Measurements from ENCODE around the gene DNAJC9. TPM values are rescaled to one million over a fixed set of nuclear protein-coding genes. Genes with fewer than 3 reads are reported as not detected.

Gene DNAJC9, protein sequence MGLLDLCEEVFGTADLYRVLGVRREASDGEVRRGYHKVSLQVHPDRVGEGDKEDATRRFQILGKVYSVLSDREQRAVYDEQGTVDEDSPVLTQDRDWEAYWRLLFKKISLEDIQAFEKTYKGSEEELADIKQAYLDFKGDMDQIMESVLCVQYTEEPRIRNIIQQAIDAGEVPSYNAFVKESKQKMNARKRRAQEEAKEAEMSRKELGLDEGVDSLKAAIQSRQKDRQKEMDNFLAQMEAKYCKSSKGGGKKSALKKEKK
- total RNA-seq (10 to 100 TPM in 1 of 9 donors, 1 to 10 TPM in 8; 6.5 to 11.6 (median 6.8) TPM), polyA plus RNA-seq (1 to 10 TPM; 5.8 to 8.7 TPM)
- long read RNA-seq, donor 1, transcript DNAJC9-201 (5 exons, 3,032 nt) = major isoform, 12 of 14 reads
- long read RNA-seq, donor 1, partial matches to known transcripts = 2 of 14 reads
- long read RNA-seq, donor 1, other reads (novel, unspliced or antisense) = 0 of 14 reads
- long read RNA-seq, donor 2, transcript DNAJC9-201 (5 exons, 3,032 nt) = major isoform, 40 of 46 reads
- long read RNA-seq, donor 2, partial matches to known transcripts = 2 of 46 reads
- long read RNA-seq, donor 2, other reads (novel, unspliced or antisense) = 4 of 46 reads
- long read RNA-seq, donor 3, transcript DNAJC9-201 (5 exons, 3,032 nt) = major isoform, 10 of 15 reads
- long read RNA-seq, donor 3, partial matches to known transcripts = 1 of 15 reads
- long read RNA-seq, donor 3, other reads (novel, unspliced or antisense) = 4 of 15 reads

DNA sequence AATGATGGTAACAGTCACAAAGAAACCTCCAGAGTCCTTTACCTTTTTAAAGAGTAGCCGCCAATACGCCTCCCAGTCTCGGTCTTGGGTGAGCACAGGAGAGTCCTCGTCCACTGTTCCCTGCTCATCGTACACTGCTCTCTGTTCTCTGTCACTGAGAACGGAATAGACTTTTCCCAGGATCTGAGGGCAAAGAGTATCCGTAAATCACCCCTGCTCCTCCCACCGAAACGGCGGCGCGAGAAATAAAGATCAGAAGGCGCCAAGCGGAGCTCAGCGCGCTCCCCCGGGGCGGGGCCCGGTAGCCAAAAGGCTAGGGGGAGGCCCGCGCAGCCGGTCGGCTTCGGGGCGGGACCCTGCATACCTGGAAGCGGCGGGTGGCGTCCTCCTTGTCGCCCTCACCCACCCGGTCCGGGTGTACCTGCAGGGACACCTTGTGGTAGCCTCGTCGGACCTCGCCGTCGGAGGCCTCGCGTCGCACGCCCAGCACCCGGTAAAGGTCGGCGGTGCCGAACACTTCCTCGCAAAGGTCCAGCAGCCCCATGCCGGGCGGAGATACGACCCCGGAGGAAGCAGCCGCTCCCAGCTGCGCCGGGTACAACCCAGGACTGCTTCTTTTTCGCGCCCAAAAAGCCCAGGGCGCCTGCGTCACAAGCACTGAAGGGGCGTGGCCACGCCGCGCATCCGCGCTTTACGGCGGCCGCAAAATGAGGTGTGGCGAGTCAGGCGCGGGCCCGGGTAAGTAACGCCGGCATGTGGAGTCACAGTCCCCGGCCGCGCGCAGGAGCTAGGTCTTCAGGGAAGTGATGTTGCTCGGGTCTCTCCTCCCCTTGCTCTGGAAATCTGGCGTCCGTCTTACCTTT, at the start of gene DNAJC9:
Gene DNAJC9, minus strand, starts transcription at position 610 of the 863 bp plus-strand sequence. Its CDS starts 66 bp downstream, at position 544.
- H3K36me3 ChIP-seq = peaks cover 0 to 66% (median 59%) of the 10 kb centered on the region in 9 donors
- peak within 1 kb of the TSS; percentile 5 to 84 (median 72) for H3K27ac ChIP-seq
- peak in 1 of 2 donors; percentile 80 for TF ChIP-seq POLR2A (IDR thresholded peaks at IDR 0.05)
- TF ChIP-seq, protein P1, sequence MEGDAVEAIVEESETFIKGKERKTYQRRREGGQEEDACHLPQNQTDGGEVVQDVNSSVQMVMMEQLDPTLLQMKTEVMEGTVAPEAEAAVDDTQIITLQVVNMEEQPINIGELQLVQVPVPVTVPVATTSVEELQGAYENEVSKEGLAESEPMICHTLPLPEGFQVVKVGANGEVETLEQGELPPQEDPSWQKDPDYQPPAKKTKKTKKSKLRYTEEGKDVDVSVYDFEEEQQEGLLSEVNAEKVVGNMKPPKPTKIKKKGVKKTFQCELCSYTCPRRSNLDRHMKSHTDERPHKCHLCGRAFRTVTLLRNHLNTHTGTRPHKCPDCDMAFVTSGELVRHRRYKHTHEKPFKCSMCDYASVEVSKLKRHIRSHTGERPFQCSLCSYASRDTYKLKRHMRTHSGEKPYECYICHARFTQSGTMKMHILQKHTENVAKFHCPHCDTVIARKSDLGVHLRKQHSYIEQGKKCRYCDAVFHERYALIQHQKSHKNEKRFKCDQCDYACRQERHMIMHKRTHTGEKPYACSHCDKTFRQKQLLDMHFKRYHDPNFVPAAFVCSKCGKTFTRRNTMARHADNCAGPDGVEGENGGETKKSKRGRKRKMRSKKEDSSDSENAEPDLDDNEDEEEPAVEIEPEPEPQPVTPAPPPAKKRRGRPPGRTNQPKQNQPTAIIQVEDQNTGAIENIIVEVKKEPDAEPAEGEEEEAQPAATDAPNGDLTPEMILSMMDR (IDR thresholded peaks at IDR 0.05) = peak in 4 of 12 donors; percentile 15 to 32 (median 21)
- no peaks in the 10 kb centered on the region for H3K27me3 ChIP-seq
- DNase-seq (peak; percentile 94 to 97 (median 96)), ATAC-seq (peak; percentile 93 to 97 (median 95))
- H3K4me3 ChIP-seq = peak within 1 kb of the TSS; percentile 57 to 96 (median 80)
- 0% methylated on average over 47 to 78 of the region's 78 CpGs for WGBS, 4 donors
- peaks cover 3 to 58% (median 34%) of the 10 kb centered on the region in 12 donors for H3K4me1 ChIP-seq
- intact Hi-C loops (cut with DNase I) = no loop called here
- H3K9me3 ChIP-seq = no peaks in the 10 kb centered on the region

DNA sequence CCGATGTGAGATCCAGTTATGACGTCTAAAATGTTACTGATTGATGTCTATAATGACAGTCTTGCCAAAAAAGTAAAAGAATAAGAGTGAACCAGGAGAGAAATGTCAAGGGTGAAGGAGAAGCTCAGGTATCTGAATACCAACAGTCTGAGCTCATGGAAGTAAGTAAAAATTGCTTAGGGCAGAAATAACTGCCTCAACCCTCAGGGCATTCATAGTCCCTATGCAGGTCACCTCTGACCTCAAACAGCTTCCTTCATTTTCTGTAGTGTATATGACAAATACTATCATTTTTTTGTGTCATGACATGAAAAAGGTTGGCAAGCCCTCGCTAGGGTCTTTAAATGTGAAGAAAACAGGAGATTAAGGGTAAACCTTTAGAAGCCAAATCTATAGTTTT, 46.4 kb upstream of the DNAJC9 start:
- Histone ChIP-seq H3K27ac (no peak overlapping the region), H3K4me3 (no peak overlapping the region), H3K36me3 (peaks cover 0 to 5% (median 0%) of the 10 kb centered on the region in 9 donors), H3K4me1 (no peaks in the 10 kb centered on the region), H3K27me3 (no peaks in the 10 kb centered on the region), H3K9me3 (peaks cover 0 to 10% (median 0%) of the 10 kb centered on the region in 12 donors)
- DNase-seq (no peak), ATAC-seq (no peak)
- TF ChIP-seq POLR2A (IDR thresholded peaks at IDR 0.05) = no peak
- TF ChIP-seq, protein P1 (IDR thresholded peaks at IDR 0.05) = no peak
- intact Hi-C loops (cut with DNase I) = no loop called here
- 79 to 83% (median 79%) methylated on average over 3 of the region's 3 CpGs for WGBS, 4 donors

DNA sequence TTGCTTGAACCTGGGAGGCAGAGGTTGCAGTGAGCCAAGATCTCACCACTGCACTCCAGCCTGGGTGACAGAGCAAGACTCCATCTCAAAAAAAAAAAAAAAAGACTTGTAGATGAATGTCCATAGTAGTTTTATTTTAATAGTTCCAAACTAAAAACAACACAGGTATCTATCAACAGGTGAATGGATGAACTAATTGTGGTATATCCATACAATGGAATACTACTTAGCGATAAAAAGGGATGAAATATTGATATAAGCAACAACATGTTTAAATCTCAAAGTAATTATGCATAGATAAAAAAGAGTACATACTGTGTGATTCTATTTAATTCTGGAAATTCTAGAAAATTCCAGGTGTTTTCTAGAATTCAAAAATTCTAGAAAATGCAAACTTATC, 42.9 kb upstream of the DNAJC9 start:
- TF ChIP-seq POLR2A (IDR thresholded peaks at IDR 0.05) = no peak
- TF ChIP-seq, protein P1 (IDR thresholded peaks at IDR 0.05) = no peak
- DNase-seq (no peak), ATAC-seq (no peak)
- H3K9me3 ChIP-seq = peaks cover 0 to 10% (median 0%) of the 10 kb centered on the region in 12 donors
- no peak overlapping the region for H3K4me3 ChIP-seq
- H3K27ac ChIP-seq = no peak overlapping the region
- 97 to 100% (median 97%) methylated on average over 1 of the region's 1 CpG for WGBS, 4 donors
- no peaks in the 10 kb centered on the region for H3K27me3 ChIP-seq
- H3K36me3 ChIP-seq = no peaks in the 10 kb centered on the region
- intact Hi-C loops (cut with DNase I) = no loop called here
- H3K4me1 ChIP-seq = no peaks in the 10 kb centered on the region

All from heart left ventricle (tissue), 16 donors.